H1 (cell line): ENCODE results near the gene ROBO2. TPM values are rescaled to one million over a fixed set of nuclear protein-coding genes. Genes with fewer than 3 reads are reported as not detected.

Source experiments
- CTCF ChIA-PET: fragments of 300-600 bp; sonication (Branson Sonifier 250); formaldehyde crosslinking; loops from one replicate; lab custom pipeline; 2021; ENCODE audit not compliant: partially characterized antibody; lab: Charles Lee
- POLR2A ChIA-PET: fragments of 300-600 bp; sonication (Branson Sonifier 250); formaldehyde crosslinking; loops from one replicate; lab custom pipeline; 2021; ENCODE audit warnings: inconsistent platforms; ENCODE audit not compliant: partially characterized antibody; lab: Charles Lee
- DNase-seq, 2 experiments: peaks; one replicate each; pipeline versions ENCODE4 v3.0.0 to v3.0.0-alpha.2; 2010 to 2022; ENCODE audit warnings: low spot score in 2 of 2, low read depth in 1 of 2, mixed read lengths in 1 of 2
- FAIRE-seq: peaks from 2 replicates; lab custom pipeline; 2011; peaks lifted over from hg19 to GRCh38; lab: Jason Lieb, UNC
- H2AFZ ChIP-seq: 2 replicates; pipeline ENCODE4 v1.8.1; 2012; ENCODE audit warnings: low read length, inconsistent platforms
- H2AK5ac ChIP-seq: 2 replicates; pipeline ENCODE4 v1.6.1; 2013; ENCODE audit warnings: low read depth, low read length
- H2BK120ac ChIP-seq: replicated peaks from 2 replicates; pipeline ENCODE3; 2013; ENCODE audit warnings: low read depth, low read length, inconsistent platforms
- H2BK12ac ChIP-seq: 2 replicates; pipeline ENCODE4 v1.6.1; 2013; ENCODE audit warnings: low read depth, low read length
- H2BK15ac ChIP-seq: 2 replicates; pipeline ENCODE4 v1.6.1; 2013; ENCODE audit warnings: low read length
- H2BK20ac ChIP-seq: 2 replicates; pipeline ENCODE4 v1.6.1; 2013; ENCODE audit warnings: low read length
- H2BK5ac ChIP-seq: 2 replicates; pipeline ENCODE4 v1.6.1; 2013; ENCODE audit warnings: low read depth, low read length
- H3K14ac ChIP-seq: 2 replicates; pipeline ENCODE4 v1.6.1; 2013; ENCODE audit warnings: inconsistent platforms; ENCODE audit not compliant: insufficient read length
- H3K18ac ChIP-seq: 2 replicates; pipeline ENCODE4 v1.6.1; 2013; ENCODE audit warnings: low read length; ENCODE audit errors: extremely low read depth
- H3K23ac ChIP-seq: 2 replicates; pipeline ENCODE4 v1.6.1; 2013; ENCODE audit warnings: inconsistent platforms; ENCODE audit not compliant: insufficient read length
- H3K23me2 ChIP-seq: 2 replicates; pipeline ENCODE4 v1.6.1; 2013; ENCODE audit warnings: low read depth, low read length
- H3K27ac ChIP-seq: 2 replicates; pipeline ENCODE4 v1.6.1; 2011; ENCODE audit warnings: low read depth, low read length, inconsistent platforms
- H3K27me3 ChIP-seq, 4 experiments: replicated peaks in 1 of 4; 1 replicate in 1 of 4; 2 replicates in 3 of 4; pipeline versions ENCODE4 v1.6.1 to v1.8.1; 2011 to 2013; ENCODE audit warnings: low read length in 3 of 4, mild to moderate bottlenecking in 3 of 4, inconsistent platforms in 2 of 4, mixed read lengths in 2 of 4, moderate library complexity in 1 of 4; ENCODE audit not compliant: control insufficient read depth in 3 of 4, insufficient read depth in 3 of 4; ENCODE audit errors: extremely low read depth in 1 of 4
- H3K36me3 ChIP-seq, 4 experiments: 2 replicates each; pipeline versions ENCODE4 v1.6.1 to v1.8.1; 2011 to 2013; ENCODE audit warnings: mild to moderate bottlenecking in 4 of 4, low read length in 3 of 4, moderate library complexity in 2 of 4, control low read depth in 1 of 4, inconsistent platforms in 1 of 4; ENCODE audit not compliant: insufficient read depth in 4 of 4, control insufficient read depth in 2 of 4
- H3K4ac ChIP-seq: replicated peaks from 2 replicates; pipeline ENCODE3; 2013; ENCODE audit warnings: low read length, low read depth, mixed read lengths, inconsistent platforms; ENCODE audit not compliant: insufficient read length
- H3K4me1 ChIP-seq, 4 experiments: replicated peaks in 1 of 4; 1 replicate in 1 of 4; 2 replicates in 3 of 4; pipeline versions ENCODE4 v1.6.1 to v1.8.1; 2011 to 2013; ENCODE audit warnings: low read length in 3 of 4, inconsistent platforms in 2 of 4, mixed read lengths in 1 of 4; ENCODE audit not compliant: insufficient read depth in 4 of 4, control insufficient read depth in 3 of 4
- H3K4me2 ChIP-seq, 2 experiments: 2 replicates each; pipeline versions ENCODE4 v1.6.1 to v1.8.1; 2011 to 2013; ENCODE audit warnings: low read depth in 2 of 2, low read length in 2 of 2, control low read depth in 1 of 2, inconsistent platforms in 1 of 2, mild to moderate bottlenecking in 1 of 2; ENCODE audit not compliant: insufficient read depth in 1 of 2
- H3K4me3 ChIP-seq, 4 experiments: fragments of 200-600, 300-600 bp in 1 of 4; sonication (generic), shearing (Covaris generic), sonication (Bioruptor Twin) in 1 of 4; 2 replicates each; pipeline versions ENCODE4 v1.5.1 to v1.8.1; 2011 to 2016; ENCODE audit warnings: low read length in 4 of 4, low read depth in 3 of 4, control low read depth in 2 of 4, inconsistent platforms in 2 of 4, mild to moderate bottlenecking in 2 of 4, mixed read lengths in 1 of 4, moderate library complexity in 1 of 4; ENCODE audit not compliant: insufficient read depth in 2 of 4; ENCODE audit errors: extremely low read depth in 1 of 4
- H3K56ac ChIP-seq: replicated peaks from 2 replicates; pipeline ENCODE3; 2013; ENCODE audit warnings: low read depth, mild to moderate bottlenecking, mixed read lengths, low read length, inconsistent platforms; ENCODE audit not compliant: insufficient read length
- H3K79me1 ChIP-seq: 2 replicates; pipeline ENCODE4 v1.6.1; 2013; ENCODE audit warnings: low read depth, low read length, control low read depth
- H3K79me2 ChIP-seq, 2 experiments: 2 replicates each; pipeline versions ENCODE4 v1.6.1 to v1.8.1; 2012 to 2013; ENCODE audit warnings: low read length in 2 of 2, mild to moderate bottlenecking in 2 of 2, inconsistent platforms in 1 of 2; ENCODE audit not compliant: insufficient read depth in 2 of 2, control insufficient read depth in 1 of 2
- H3K9ac ChIP-seq, 4 experiments: replicated peaks in 1 of 4; 1 replicate in 1 of 4; 2 replicates in 3 of 4; pipeline versions ENCODE4 v1.6.1 to v1.8.1; 2011 to 2013; ENCODE audit warnings: low read depth in 3 of 4, low read length in 3 of 4, control low read depth in 2 of 4, mild to moderate bottlenecking in 2 of 4, moderate library complexity in 2 of 4, inconsistent platforms in 1 of 4; ENCODE audit errors: extremely low read depth in 1 of 4
- H3K9me3 ChIP-seq, 2 experiments: 2 replicates each; pipeline versions ENCODE4 v1.6.1 to v1.8.1; 2012 to 2013; ENCODE audit warnings: mild to moderate bottlenecking in 2 of 2, moderate library complexity in 2 of 2, control low read depth in 1 of 2, inconsistent platforms in 1 of 2, low read depth in 1 of 2, low read length in 1 of 2, mixed read lengths in 1 of 2; ENCODE audit not compliant: insufficient read depth in 2 of 2
- H4K20me1 ChIP-seq, 2 experiments: replicated peaks in 1 of 2; 2 replicates each; pipeline versions ENCODE3 to v1.8.1; 2011 to 2013; ENCODE audit warnings: inconsistent platforms in 2 of 2, low read length in 2 of 2, mild to moderate bottlenecking in 1 of 2; ENCODE audit not compliant: insufficient read depth in 2 of 2, control insufficient read depth in 1 of 2
- H4K5ac ChIP-seq: 2 replicates; pipeline ENCODE4 v1.6.1; 2013; ENCODE audit warnings: low read length, low read depth, mixed read lengths, inconsistent platforms; ENCODE audit not compliant: insufficient read length
- H4K8ac ChIP-seq: 2 replicates; pipeline ENCODE4 v1.8.0; 2013; ENCODE audit warnings: mild to moderate bottlenecking, moderate library complexity, low read length, inconsistent platforms; ENCODE audit not compliant: insufficient read depth; ENCODE audit errors: extremely low read depth
- H4K91ac ChIP-seq: replicated peaks from 2 replicates; pipeline ENCODE3; 2013; ENCODE audit warnings: low read length, mixed read lengths, inconsistent platforms; ENCODE audit not compliant: insufficient read length
- CTBP2 ChIP-seq: IDR thresholded peaks from 2 replicates; pipeline ENCODE4 v1.7.0; 2011; ENCODE audit warnings: borderline replicate concordance, mild to moderate bottlenecking, moderate library complexity, mixed read lengths, low read length; ENCODE audit not compliant: insufficient read depth, insufficient read length
- EGR1 ChIP-seq: IDR thresholded peaks from 2 replicates; pipeline ENCODE4 v1.6.1; 2011; ENCODE audit warnings: low read depth, low read length, borderline replicate concordance
- MAFK ChIP-seq: IDR thresholded peaks from 2 replicates; pipeline ENCODE4 v1.6.1; 2012; ENCODE audit warnings: low read depth, mild to moderate bottlenecking, improper control_type of control experiment, low read length
- POLR2AphosphoS5 ChIP-seq: IDR thresholded peaks from 2 replicates; pipeline ENCODE4 v1.6.1; 2011; ENCODE audit warnings: low read depth, low read length
- RBBP5 ChIP-seq: IDR thresholded peaks from 2 replicates; pipeline ENCODE4 v1.7.1; 2012; ENCODE audit warnings: low read depth, mild to moderate bottlenecking, inconsistent platforms, low read length, moderate library complexity, borderline replicate concordance
- RNF2 ChIP-seq: fragments of 200-900, 300-1000 bp; sonication (generic); IDR thresholded peaks from 2 replicates; pipeline ENCODE4 v1.7.1; 2016; ENCODE audit warnings: borderline replicate concordance, low read depth, mild to moderate bottlenecking, antibody characterized with exemption, low read length; ENCODE audit not compliant: poor library complexity, severe bottlenecking; ENCODE audit errors: missing control alignments
- SP2 ChIP-seq: IDR thresholded peaks from 2 replicates; pipeline ENCODE4 v1.6.1; 2012; ENCODE audit warnings: mild to moderate bottlenecking, low read length, inconsistent platforms
- TAF1 ChIP-seq: IDR thresholded peaks from 2 replicates; pipeline ENCODE4 v1.6.1; 2011; ENCODE audit warnings: mild to moderate bottlenecking, low read depth, low read length
- WGBS, 2 experiments: shearing (Covaris generic) in 1 of 2; methylation state at CpG; one replicate each; pipeline versions ENCODE4 v1.1.6 to v1.1.7; 2013 to 2015; ENCODE audit warnings: low lambda C conversion rate in 2 of 2, mixed read lengths in 2 of 2, inconsistent platforms in 1 of 2, low coverage in 1 of 2, missing lambda C conversion rate in 1 of 2; ENCODE audit not compliant: insufficient replicate concordance in 2 of 2, insufficient coverage in 1 of 2, insufficient read length in 1 of 2; ENCODE audit errors: extremely low coverage in 1 of 2, missing lambda C conversion rate in 1 of 2; 5-methylcytosine and 5-hydroxymethylcytosine counted together
- polyA plus RNA-seq, 7 experiments: library from polyadenylated mRNA; depleted of rRNA in 3 of 7; stranded (reverse) in 5 of 7; unstranded in 2 of 7; fragments of >200 nt in 5 of 7; fragments of 200-250 nt in 2 of 7; gene quantifications; 1 replicate in 5 of 7; 2 replicates in 1 of 7; 4 replicates in 1 of 7; pipeline versions ENCODE4 v1.2.1 to v1.2.3, GENCODE V29; 2011 to 2013; ENCODE audit warnings: missing spikeins in 2 of 7, mixed read lengths in 2 of 7
- total RNA-seq: library from RNA; stranded (reverse); fragmentation: NEBNext Ultra II Directional; extraction: Animal tissue kit (Norgen Biotek cat#: 25700); gene quantifications from 2 replicates; pipeline ENCODE4 v1.2.1, GENCODE V29; 2021
- TF ChIP-seq, protein P1 (sequence below), 3 experiments: IDR thresholded peaks; 1 replicate in 2 of 3; 2 replicates in 1 of 3; pipeline versions ENCODE4 v1.5.1 to v1.6.1; 2011; ENCODE audit warnings: low read length in 3 of 3, mild to moderate bottlenecking in 3 of 3, inconsistent platforms in 2 of 3, low read depth in 1 of 3, moderate library complexity in 1 of 3; ENCODE audit not compliant: insufficient read depth in 1 of 3; ENCODE audit errors: control extremely low read depth in 1 of 3

The ROBO2 gene
- total and polyA plus RNA-seq, 2 of the 8 experiments (the other 6 are each of a cell fraction or from before 2014, with no cell fraction given): 1.5 to 2.9 TPM

- Histone ChIP-seq H3K27ac (no peak overlapping the region), H2AK5ac (no peak overlapping the region), H3K4me2 (no peak overlapping the region), H3K4me3 (no peak overlapping the region), H3K9ac (no peak overlapping the region), H4K5ac (no peak overlapping the region), H2BK20ac (peak overlapping the region; percentile 61; the same call in 1 of the 2 replicates), H3K14ac (no peak overlapping the region), H3K4ac (no peak overlapping the region), H3K79me1 (no peaks in the 10 kb centered on the region), H3K23ac (no peak overlapping the region), H3K18ac (peak overlapping the region; percentile 11), H3K79me2 (no peaks in the 10 kb centered on the region), H3K27me3 (no peaks in the 10 kb centered on the region), H3K4me1 (peaks cover 2 to 8% (median 5%) of the 10 kb centered on the region in 4 experiments; a peak in 5 of 7 replicates), H4K91ac (no peak overlapping the region), H2BK120ac (peak overlapping the region; percentile 21), H2BK5ac (peak overlapping the region; percentile 20; the same call in 1 of the 2 replicates), H4K8ac (no peak overlapping the region), H3K23me2 (no peaks in the 10 kb centered on the region), H2BK12ac (peak overlapping the region; percentile 89), H4K20me1 (no peaks in the 10 kb centered on the region), H2AFZ (no peak overlapping the region), H2BK15ac (0 out of 2 replicates have a peak overlapping the region, but pooled peaks have one; percentile 66), H3K36me3 (no peaks in the 10 kb centered on the region), H3K9me3 (no peaks in the 10 kb centered on the region), H3K56ac (no peak overlapping the region)
- peak; percentile 70 for FAIRE-seq
- POLR2A ChIA-PET: no interaction called here
- no peak for DNase-seq
- CTCF ChIA-PET: no interaction called here
- WGBS, 2 experiments: 93% methylated on average over 3 of the region's 3 CpGs; no CpG with 5 or more reads in 1 of the 2 experiments
- TF ChIP-seq POLR2AphosphoS5 (no peak), EGR1 (no peak), SP2 (no peak), MAFK (no peak), RNF2 (no peak), CTBP2 (no peak), TAF1 (no peak), RBBP5 (no peak)
- TF ChIP-seq, protein P1, sequence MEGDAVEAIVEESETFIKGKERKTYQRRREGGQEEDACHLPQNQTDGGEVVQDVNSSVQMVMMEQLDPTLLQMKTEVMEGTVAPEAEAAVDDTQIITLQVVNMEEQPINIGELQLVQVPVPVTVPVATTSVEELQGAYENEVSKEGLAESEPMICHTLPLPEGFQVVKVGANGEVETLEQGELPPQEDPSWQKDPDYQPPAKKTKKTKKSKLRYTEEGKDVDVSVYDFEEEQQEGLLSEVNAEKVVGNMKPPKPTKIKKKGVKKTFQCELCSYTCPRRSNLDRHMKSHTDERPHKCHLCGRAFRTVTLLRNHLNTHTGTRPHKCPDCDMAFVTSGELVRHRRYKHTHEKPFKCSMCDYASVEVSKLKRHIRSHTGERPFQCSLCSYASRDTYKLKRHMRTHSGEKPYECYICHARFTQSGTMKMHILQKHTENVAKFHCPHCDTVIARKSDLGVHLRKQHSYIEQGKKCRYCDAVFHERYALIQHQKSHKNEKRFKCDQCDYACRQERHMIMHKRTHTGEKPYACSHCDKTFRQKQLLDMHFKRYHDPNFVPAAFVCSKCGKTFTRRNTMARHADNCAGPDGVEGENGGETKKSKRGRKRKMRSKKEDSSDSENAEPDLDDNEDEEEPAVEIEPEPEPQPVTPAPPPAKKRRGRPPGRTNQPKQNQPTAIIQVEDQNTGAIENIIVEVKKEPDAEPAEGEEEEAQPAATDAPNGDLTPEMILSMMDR (IDR thresholded peaks at IDR 0.05; ENCODE audit: control extremely low read depth in 1 of 3, insufficient read depth in 1 of 3, low read depth in 1 of 3, low read length in 3 of 3): no peak
Measured at GRCh38 chr3:77081240-77081661, 41.4 kb downstream of the ROBO2 start.
